HG02571 (cell line): Measurements from ENCODE around the gene TBC1D22A.

Experiments used
- ATAC-seq: cut with Tn5 transposase; IDR thresholded peaks from one replicate; pipeline ENCODE4 v1.9.1; 2021; ENCODE audit warnings: mild to moderate bottlenecking, moderate library complexity; ENCODE audit not compliant: unreplicated experiment

TBC1D22A gene

GRCh38 chr22:46918197-46918596 is 155.7 kb downstream of the TBC1D22A start:
- ATAC-seq: no peak

GRCh38 chr22:46922037-46922436 is 159.6 kb downstream of the TBC1D22A start:
- ATAC-seq: no peak

DNA sequence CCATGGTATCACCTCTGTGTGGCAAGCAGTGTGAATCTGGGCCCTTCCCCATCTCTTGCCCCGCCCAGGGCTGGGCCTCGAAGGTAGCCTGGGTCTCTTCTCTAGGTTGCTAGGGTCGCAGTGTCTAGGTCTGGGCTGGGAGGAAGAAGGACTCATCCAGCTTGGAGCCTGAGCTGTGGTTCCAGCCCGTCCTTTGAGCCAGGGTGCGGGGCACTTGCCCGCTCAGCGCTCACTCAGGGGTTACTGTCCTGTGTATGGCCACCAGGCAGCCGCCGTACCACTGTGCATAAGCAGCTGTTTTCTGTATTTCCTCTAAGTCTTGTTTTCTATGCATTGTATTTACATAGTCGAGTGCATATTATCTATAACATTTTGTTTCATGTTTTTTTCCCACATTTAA is 160.9 kb downstream of the TBC1D22A start:
- no peak for ATAC-seq

GRCh38 chr22:46925818-46926217 is 163.4 kb downstream of the TBC1D22A start:
- no peak for ATAC-seq

- no peak for ATAC-seq
These were observed 166.7 kb downstream of the TBC1D22A start for GRCh38 chr22:46929046-46929709.

DNA sequence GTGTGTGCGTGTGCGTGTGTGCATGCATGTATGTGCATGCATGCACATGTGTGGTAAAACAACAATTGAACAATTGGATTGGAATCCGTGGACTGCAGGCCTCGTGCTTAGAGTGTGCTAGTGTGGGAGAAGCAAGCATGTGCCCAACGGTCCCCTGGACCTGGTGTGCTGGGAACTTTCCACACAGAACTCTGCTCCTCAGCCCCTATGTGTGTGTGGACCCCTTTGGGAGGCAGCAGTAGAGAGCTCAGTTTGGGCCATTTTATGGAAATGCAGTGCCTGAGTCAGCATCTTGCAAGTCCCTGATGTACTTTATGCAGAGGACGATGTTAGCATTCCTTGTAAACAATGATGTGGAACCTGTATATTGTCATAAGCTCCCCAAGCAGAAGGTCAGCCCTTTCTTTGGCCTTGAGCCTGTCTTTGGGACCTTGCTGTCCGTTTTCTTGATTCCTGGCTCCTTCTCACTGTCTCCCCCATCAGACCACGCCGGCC is 167.3 kb downstream of the TBC1D22A start:
- no peak for ATAC-seq

DNA sequence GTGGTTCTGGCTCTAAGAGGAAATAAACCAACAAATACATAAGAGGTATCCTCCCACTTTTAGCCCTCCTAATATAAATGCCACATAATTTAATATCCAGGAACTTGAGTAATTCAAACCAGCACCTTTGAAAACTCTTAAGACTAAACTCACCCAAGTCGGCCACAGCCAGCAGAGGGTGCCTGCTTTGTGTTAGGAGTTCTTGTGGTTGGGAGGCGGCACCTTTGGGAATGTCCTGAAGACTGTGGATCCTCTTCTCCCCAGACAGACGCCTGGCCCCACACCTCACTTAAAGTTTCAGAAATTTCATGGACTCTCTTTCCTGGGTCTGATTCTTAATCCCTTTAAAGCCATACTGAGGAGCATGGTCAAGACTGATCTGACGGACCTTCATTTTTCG is 169.0 kb downstream of the TBC1D22A start:
- ATAC-seq: no peak

- no peak for ATAC-seq
These were observed 169.4 kb downstream of the TBC1D22A start for GRCh38 chr22:46931881-46932280.

GRCh38 chr22:46933040-46933930 is 170.8 kb downstream of the TBC1D22A start:
- no peak for ATAC-seq

DNA sequence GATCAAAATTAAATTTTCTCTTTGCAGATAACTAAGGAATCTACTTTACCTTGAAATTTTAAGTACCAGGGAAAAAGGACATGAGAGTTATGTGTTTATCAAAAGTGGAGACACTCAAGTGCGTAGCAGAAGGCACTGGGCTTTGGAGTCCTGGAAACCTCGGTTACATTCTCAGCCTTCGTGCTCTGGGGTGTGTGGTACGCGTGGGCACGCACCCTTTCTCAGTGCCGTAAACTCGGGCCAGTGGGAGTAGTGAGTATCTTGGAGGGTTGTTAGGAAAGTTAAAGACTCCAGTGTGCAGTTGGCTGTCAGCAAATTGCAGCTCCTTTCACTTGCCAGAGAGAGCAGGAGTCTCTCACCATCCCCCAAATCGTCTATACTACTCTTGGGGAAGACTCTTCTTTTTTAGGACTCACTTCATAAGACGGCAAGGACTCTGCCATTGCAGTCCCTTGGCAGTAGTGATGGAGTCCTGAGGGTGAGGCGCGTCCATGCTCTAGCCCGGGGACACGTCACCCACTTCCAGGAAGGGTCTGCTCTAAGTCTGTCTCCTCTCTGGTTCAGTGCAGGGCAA is 171.8 kb downstream of the TBC1D22A start:
- ATAC-seq: no peak

GRCh38 chr22:46934746-46935491 is 172.5 kb downstream of the TBC1D22A start:
- no peak for ATAC-seq

- no peak for ATAC-seq
These were observed 173.3 kb downstream of the TBC1D22A start for GRCh38 chr22:46935506-46936377.

DNA sequence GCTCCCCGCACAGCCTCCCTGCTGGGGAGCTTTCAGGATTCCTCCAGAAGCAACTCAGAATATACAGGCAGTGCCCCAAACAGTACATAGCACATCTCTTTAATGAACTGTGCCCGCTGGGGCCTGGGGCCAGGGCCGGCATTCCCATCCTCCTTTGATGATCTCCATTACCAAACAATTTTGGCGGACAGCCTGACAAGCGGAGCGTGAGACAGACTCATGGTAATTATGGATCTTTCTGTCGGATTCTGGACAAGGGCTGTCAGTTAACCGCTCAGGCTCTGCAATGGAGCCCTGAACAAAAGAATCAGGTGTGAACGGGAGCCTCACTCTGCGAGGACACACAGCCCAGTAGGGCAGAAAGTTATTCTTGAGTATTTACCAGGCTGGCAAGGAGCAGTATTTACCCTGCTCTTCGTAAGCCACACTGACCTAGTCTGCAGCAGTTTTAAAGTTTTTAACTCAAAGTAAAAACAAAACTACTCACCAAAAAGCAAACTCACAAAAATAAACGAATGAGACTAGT is 174.0 kb downstream of the TBC1D22A start:
- no peak for ATAC-seq

DNA sequence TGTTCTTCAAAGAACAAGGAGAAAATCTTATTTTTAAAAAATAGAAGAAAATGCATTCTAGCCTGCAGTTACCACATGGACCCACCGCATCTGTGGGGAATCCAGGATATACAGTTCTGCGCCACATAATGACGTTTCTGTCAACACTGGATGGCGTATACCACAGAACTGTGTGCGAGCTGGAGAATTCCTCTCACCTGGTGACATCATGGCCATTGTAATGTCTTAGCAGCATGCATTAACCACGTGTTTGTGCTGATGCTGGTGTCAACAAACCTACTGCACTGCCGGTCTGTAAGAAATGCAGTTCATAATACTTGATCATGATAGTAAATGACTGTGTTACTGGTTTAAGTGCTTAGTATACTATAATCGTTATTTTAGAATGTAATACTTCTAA is 174.7 kb downstream of the TBC1D22A start:
- no peak for ATAC-seq

DNA sequence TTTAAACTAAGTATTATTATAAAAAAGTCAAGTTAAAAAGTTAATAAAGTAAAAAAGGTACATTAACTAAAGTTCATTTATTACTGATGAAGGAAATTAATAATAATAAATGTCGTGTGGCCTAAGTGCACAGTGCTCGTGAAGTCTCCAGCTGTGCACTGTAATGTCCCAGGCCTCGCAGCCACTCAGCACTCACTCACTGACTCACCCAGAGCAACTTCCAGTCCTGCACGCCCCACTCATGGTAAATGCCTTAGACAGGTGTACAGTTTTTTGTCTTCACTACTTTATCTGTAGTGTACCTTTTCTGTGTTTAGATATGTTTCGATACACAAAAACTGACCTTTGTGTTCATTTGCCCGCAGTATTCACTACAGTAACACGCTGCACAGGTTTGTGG is 175.5 kb downstream of the TBC1D22A start:
- ATAC-seq: no peak

- no peak for ATAC-seq
These were observed 179.7 kb downstream of the TBC1D22A start for GRCh38 chr22:46941968-46942798.

GRCh38 chr22:46942799-46943785 is 180.6 kb downstream of the TBC1D22A start:
- ATAC-seq: no peak

DNA sequence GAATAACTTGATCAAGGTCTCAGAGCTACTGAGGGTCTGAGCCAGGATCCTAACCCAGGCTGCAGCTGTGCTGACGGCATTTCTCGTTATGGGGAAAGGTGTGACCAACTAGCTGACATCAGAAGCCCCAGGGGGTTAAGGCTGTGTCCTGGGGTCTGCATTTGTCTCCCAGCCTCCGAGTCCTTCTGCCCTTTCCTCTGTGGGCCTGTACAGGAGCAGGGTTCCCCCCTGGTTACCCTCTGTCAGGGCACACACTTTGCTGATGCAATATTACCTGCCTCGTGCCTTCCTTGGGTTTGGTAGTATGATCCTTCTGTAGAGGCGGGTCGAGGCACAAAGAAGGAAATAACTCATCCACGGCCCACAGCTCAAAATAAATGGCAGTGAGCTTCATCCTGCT is 183.0 kb downstream of the TBC1D22A start:
- no peak for ATAC-seq
